ENCODE data around the gene FBXO3.

- no peak for TF ChIP-seq CTCF (IDR thresholded peaks at IDR 0.05)
- no peak for TF ChIP-seq POLR2A (IDR thresholded peaks at IDR 0.05)
Measured at GRCh38 chr11:33767624-33768023, 6.7 kb downstream of the FBXO3 start.

All from Peyer's patch (tissue), 4 donors.